GM13977 (cell line): ENCODE measurements around the gene ZNF497.

Source experiments
- DNase-seq: peaks from one replicate; pipeline ENCODE4 v3.0.0; 2012; ENCODE audit warnings: low spot score
- CTCF ChIP-seq: IDR thresholded peaks from 2 replicates; pipeline ENCODE4 v1.5.1; 2012; ENCODE audit warnings: mild to moderate bottlenecking, control low read depth; ENCODE audit not compliant: insufficient read depth; ENCODE audit errors: extremely low read depth, missing control alignments
- in situ Hi-C: fragments of 300-500 bp; cut with MboI; formaldehyde crosslinking; loops from one replicate; pipeline ENCODE4 v1.12.0; 2022; ENCODE audit warnings: low sequenced_read_pairs, low pct_unique_long_range_greater_than_20kb, mixed read lengths, inconsistent platforms; ENCODE audit not compliant: unreplicated experiment

ZNF497 gene

GRCh38 chr19:58305932-58306323 is 56.6 kb downstream of the ZNF497 start:
- no peak for TF ChIP-seq CTCF
- in situ Hi-C loops, result no loop called here
- DNase-seq, result no peak

GRCh38 chr19:58305065-58305931 is 57.3 kb downstream of the ZNF497 start, which contains the start of gene ERVK3-1:
TSS of gene ERVK3-1 (plus strand) at chr19:58305377. CDS start at chr19:58312169, 6,792 bp downstream.
- in situ Hi-C loops, result no loop called here
- no peak for TF ChIP-seq CTCF
- peak; percentile 96 for DNase-seq

- in situ Hi-C loops, result no loop called here
- DNase-seq, result no peak
- TF ChIP-seq CTCF, result no peak
Observed at GRCh38 chr19:58304748-58305064, 57.8 kb downstream of the ZNF497 start.
